ENCODE results near the gene POFUT2. TPM values are rescaled to one million over a fixed set of nuclear protein-coding genes. Genes with fewer than 3 reads are reported as not detected.
A peak's percentile ranks its signal among the peaks of the same experiment; 100 is the strongest.

The POFUT2 gene
- total RNA-seq, 2 donors from 2014 or later, result 49.0 to 73.3 TPM

- Histone ChIP-seq H3K4me1 (ENCODE audit: control insufficient read depth, insufficient read depth, low read length) (peaks cover 10% of the 10 kb centered on the region), H3K4me3 (ENCODE audit: low read length) (no peak overlapping the region), H3K27ac (ENCODE audit: low read depth, low read length) (no peak overlapping the region), H3K9ac (ENCODE audit: extremely low read depth, low read length, poor library complexity, severe bottlenecking) (no peak overlapping the region), H3K27me3 (ENCODE audit: control insufficient read depth, insufficient read depth, low read length, poor library complexity, severe bottlenecking) (no peaks in the 10 kb centered on the region), H3K9me3 (ENCODE audit: control insufficient read depth, low read length) (no peaks in the 10 kb centered on the region), H3K36me3 (ENCODE audit: control insufficient read depth, insufficient read depth, low read length) (no peaks in the 10 kb centered on the region)
- Mint-ChIP-seq H3K9me3 (peaks cover 11% of the 10 kb centered on the region), H3K27me3 (ENCODE audit: insufficient read depth) (no peaks in the 10 kb centered on the region), H3K36me3 (ENCODE audit: low read depth) (no peaks in the 10 kb centered on the region), H3K4me3 (no peak overlapping the region), H3K27ac (no peak overlapping the region), H3K4me1 (peaks cover 18% of the 10 kb centered on the region)
- peak; percentile 51 for DNase-seq
- WGBS, 2 experiments (ENCODE audit: insufficient coverage in 1 of 2, insufficient read length in 1 of 2), result 94 to 95% methylated on average over 18 to 23 of the region's 23 CpGs
- TF ChIP-seq CTCF (conservative IDR thresholded peaks at IDR 0.05), result no peak
Measured at GRCh38 chr21:45319461-45320211, 31.9 kb upstream of the POFUT2 start.

- H3K4me1 ChIP-seq (ENCODE audit: control insufficient read depth, insufficient read depth, low read length), result peaks cover 7% of the 10 kb centered on the region
- H3K27me3 ChIP-seq (ENCODE audit: control insufficient read depth, insufficient read depth, low read length, poor library complexity, severe bottlenecking), result no peaks in the 10 kb centered on the region
- Mint-ChIP-seq H3K4me3 (no peak overlapping the region), H3K27ac (no peak overlapping the region), H3K36me3 (ENCODE audit: low read depth) (no peaks in the 10 kb centered on the region), H3K27me3 (ENCODE audit: insufficient read depth) (no peaks in the 10 kb centered on the region), H3K4me1 (peaks cover 27% of the 10 kb centered on the region), H3K9me3 (peaks cover 9% of the 10 kb centered on the region)
- no peaks in the 10 kb centered on the region for H3K9me3 ChIP-seq (ENCODE audit: control insufficient read depth, low read length)
- H3K4me3 ChIP-seq (ENCODE audit: low read length), result no peak overlapping the region
- 88 to 95% methylated on average over 15 to 24 of the region's 24 CpGs for WGBS, 2 experiments (ENCODE audit: insufficient coverage in 1 of 2, insufficient read length in 1 of 2)
- no peak for TF ChIP-seq CTCF (conservative IDR thresholded peaks at IDR 0.05)
- no peak overlapping the region for H3K27ac ChIP-seq (ENCODE audit: low read depth, low read length)
- no peaks in the 10 kb centered on the region for H3K36me3 ChIP-seq (ENCODE audit: control insufficient read depth, insufficient read depth, low read length)
- no peak overlapping the region for H3K9ac ChIP-seq (ENCODE audit: extremely low read depth, low read length, poor library complexity, severe bottlenecking)
- peak; percentile 55 for DNase-seq
Measured at GRCh38 chr21:45318556-45319404, 31.1 kb upstream of the POFUT2 start.

GRCh38 chr21:45318146-45318555, 30.5 kb upstream of the POFUT2 start:
- no peak overlapping the region for H3K4me3 Mint-ChIP-seq
- Histone ChIP-seq H3K27me3 (ENCODE audit: control insufficient read depth, insufficient read depth, low read length, poor library complexity, severe bottlenecking) (no peaks in the 10 kb centered on the region), H3K27ac (ENCODE audit: low read depth, low read length) (no peak overlapping the region), H3K36me3 (ENCODE audit: control insufficient read depth, insufficient read depth, low read length) (no peaks in the 10 kb centered on the region), H3K9ac (ENCODE audit: extremely low read depth, low read length, poor library complexity, severe bottlenecking) (no peak overlapping the region), H3K4me3 (ENCODE audit: low read length) (no peak overlapping the region), H3K9me3 (ENCODE audit: control insufficient read depth, low read length) (no peaks in the 10 kb centered on the region), H3K4me1 (ENCODE audit: control insufficient read depth, insufficient read depth, low read length) (peaks cover 3% of the 10 kb centered on the region)
- peaks cover 10% of the 10 kb centered on the region for H3K9me3 Mint-ChIP-seq
- peaks cover 31% of the 10 kb centered on the region for H3K4me1 Mint-ChIP-seq
- no peaks in the 10 kb centered on the region for H3K36me3 Mint-ChIP-seq (ENCODE audit: low read depth)
- no peak for TF ChIP-seq CTCF (conservative IDR thresholded peaks at IDR 0.05)
- H3K27ac Mint-ChIP-seq, result no peak overlapping the region
- DNase-seq, result no peak
- no peaks in the 10 kb centered on the region for H3K27me3 Mint-ChIP-seq (ENCODE audit: insufficient read depth)
- WGBS, 2 experiments (ENCODE audit: insufficient coverage in 1 of 2, insufficient read length in 1 of 2), result 91 to 100% methylated on average over 1 to 7 of the region's 7 CpGs

Measured in endodermal cell (in vitro differentiated cells).